SK-N-SH (cell line): Measurements from ENCODE around the gene EPHB2. TPM values are rescaled to one million over a fixed set of nuclear protein-coding genes. Genes with fewer than 3 reads are reported as not detected.

Source experiments
- CTCF ChIA-PET: fragments of 300-600, 350-600 bp; formaldehyde crosslinking; extraction: SDS; loops from one replicate; lab custom pipeline; 2021; lab: Yijun Ruan, JAX
- POLR2A ChIA-PET: fragments of 350-600 bp; sonication (Branson Sonifier 250); formaldehyde crosslinking; extraction: SDS; loops from one replicate; lab custom pipeline; 2020; ENCODE audit warnings: antibody characterized with exemption, inconsistent platforms; lab: Yijun Ruan, JAX
- DNase-seq: peaks from one replicate; pipeline ENCODE4 v3.0.0; 2012
- H2AFZ ChIP-seq: fragments of 200-600 bp; sonication (generic); 2 replicates; pipeline ENCODE4 v1.8.1; 2016; ENCODE audit warnings: antibody characterized with exemption, mild to moderate bottlenecking, low read depth
- H3F3A ChIP-seq: fragments of 200-600 bp; sonication (generic); replicated peaks from 2 replicates; pipeline ENCODE3; 2016; ENCODE audit warnings: antibody characterized with exemption, mild to moderate bottlenecking; ENCODE audit not compliant: insufficient read depth
- H3K27ac ChIP-seq, 2 experiments: fragments of 200-500 bp in 1 of 2; fragments of 200-600 bp in 1 of 2; sonication (Bioruptor generic) in 1 of 2; sonication (generic), shearing (Covaris generic) in 1 of 2; 2 replicates each; pipeline versions ENCODE4 v1.5.1 to v1.6.1; 2014 to 2016; ENCODE audit warnings: low read depth in 2 of 2, inconsistent platforms in 1 of 2, low read length in 1 of 2, mild to moderate bottlenecking in 1 of 2, mixed read lengths in 1 of 2
- H3K27me3 ChIP-seq: fragments of 200-600 bp; sonication (generic), shearing (Covaris generic); 2 replicates; pipeline ENCODE4 v1.6.1; 2016; ENCODE audit warnings: mixed run types; ENCODE audit not compliant: insufficient read depth
- H3K36me3 ChIP-seq, 2 experiments: fragments of 200-500 bp in 1 of 2; fragments of 200-600 bp in 1 of 2; sonication (Bioruptor generic) in 1 of 2; sonication (generic) in 1 of 2; replicated peaks in 1 of 2; 2 replicates each; pipeline versions ENCODE3 to v1.5.1; 2014 to 2016; ENCODE audit warnings: low read length in 1 of 2, mild to moderate bottlenecking in 1 of 2; ENCODE audit not compliant: insufficient read depth in 2 of 2, control insufficient read depth in 1 of 2
- H3K4me1 ChIP-seq, 2 experiments: fragments of 200-500 bp in 1 of 2; fragments of 200-600 bp in 1 of 2; sonication (Bioruptor generic) in 1 of 2; sonication (generic), shearing (Covaris generic) in 1 of 2; 2 replicates each; pipeline versions ENCODE4 v1.5.1 to v1.6.1; 2014 to 2016; ENCODE audit warnings: low read depth in 1 of 2, low read length in 1 of 2, mixed run types in 1 of 2; ENCODE audit not compliant: insufficient read depth in 2 of 2, control insufficient read depth in 1 of 2
- H3K4me2 ChIP-seq: fragments of 200-600 bp; sonication (generic), shearing (Covaris generic); 2 replicates; pipeline ENCODE4 v1.6.1; 2017; ENCODE audit warnings: mixed run types
- H3K4me3 ChIP-seq, 2 experiments: fragments of 200-500 bp in 1 of 2; fragments of 200-600 bp in 1 of 2; sonication (Bioruptor generic) in 1 of 2; sonication (generic), shearing (Covaris generic) in 1 of 2; 2 replicates each; pipeline versions ENCODE4 v1.5.1 to v1.8.1; 2014 to 2016; ENCODE audit warnings: low read depth in 2 of 2, inconsistent platforms in 1 of 2, low read length in 1 of 2, mild to moderate bottlenecking in 1 of 2, mixed read lengths in 1 of 2, moderate library complexity in 1 of 2
- H3K79me2 ChIP-seq: fragments of 200-600 bp; sonication (generic); 2 replicates; pipeline ENCODE4 v1.8.1; 2017; ENCODE audit warnings: mild to moderate bottlenecking; ENCODE audit not compliant: insufficient read depth
- H3K9ac ChIP-seq: fragments of 200-600 bp; sonication (generic); 2 replicates; pipeline ENCODE4 v1.6.1; 2017; ENCODE audit warnings: mixed run types
- H3K9me2 ChIP-seq: fragments of 200-600 bp; sonication (generic); 2 replicates; pipeline ENCODE4 v1.6.1; 2017; ENCODE audit warnings: mixed run types
- H3K9me3 ChIP-seq: fragments of 200-600 bp; sonication (generic); 2 replicates; pipeline ENCODE4 v1.6.1; 2017; ENCODE audit warnings: mixed run types, mild to moderate bottlenecking, moderate library complexity
- H4K20me1 ChIP-seq: fragments of 200-600 bp; sonication (generic); 2 replicates; pipeline ENCODE4 v1.6.1; 2017; ENCODE audit warnings: mild to moderate bottlenecking, mixed run types; ENCODE audit not compliant: insufficient read depth
- ELF1 ChIP-seq: IDR thresholded peaks from 2 replicates; pipeline ENCODE4 v1.4.0; 2012
- EP300 ChIP-seq, 2 experiments: IDR thresholded peaks; 2 replicates each; pipeline versions ENCODE4 v1.4.0 to v1.6.1; 2012; ENCODE audit warnings: borderline replicate concordance in 1 of 2, low read depth in 1 of 2, low read length in 1 of 2
- EZH2phosphoT487 ChIP-seq: fragments of 200-600 bp; sonication (generic); IDR thresholded peaks from 2 replicates; pipeline ENCODE4 v1.6.1; 2017; ENCODE audit warnings: low read depth, mixed run types, mild to moderate bottlenecking, antibody characterized with exemption, moderate library complexity, borderline replicate concordance
- GABPA ChIP-seq: IDR thresholded peaks from 2 replicates; pipeline ENCODE4 v1.4.0; 2012; ENCODE audit warnings: low read depth, mild to moderate bottlenecking
- GATA2 ChIP-seq: sonication (generic); formaldehyde crosslinking; IDR thresholded peaks from 2 replicates; pipeline ENCODE4 v1.5.0; 2020; ENCODE audit warnings: mild to moderate bottlenecking, missing genetic modification reagents
- JUND ChIP-seq: IDR thresholded peaks from 2 replicates; pipeline ENCODE4 v1.4.0; 2012
- MEF2A ChIP-seq: IDR thresholded peaks from 2 replicates; pipeline ENCODE4 v1.4.0; 2012; ENCODE audit warnings: low read depth, borderline replicate concordance
- MXI1 ChIP-seq: IDR thresholded peaks from 2 replicates; pipeline ENCODE4 v1.6.1; 2012; ENCODE audit warnings: mild to moderate bottlenecking, low read depth, low read length, improper control_type of control experiment
- POLR2AphosphoS5 ChIP-seq: IDR thresholded peaks from 2 replicates; pipeline ENCODE4 v1.6.1; 2012; ENCODE audit warnings: low read depth, low read length
- RFX5 ChIP-seq: IDR thresholded peaks from 2 replicates; pipeline ENCODE4 v1.6.1; 2012; ENCODE audit warnings: mild to moderate bottlenecking, improper control_type of control experiment, low read length
- RXRA ChIP-seq: IDR thresholded peaks from 2 replicates; pipeline ENCODE4 v1.4.0; 2012; ENCODE audit warnings: low read depth, mild to moderate bottlenecking, borderline replicate concordance
- TAF1 ChIP-seq: IDR thresholded peaks from 2 replicates; pipeline ENCODE4 v1.6.1; 2012; ENCODE audit warnings: low read depth, mild to moderate bottlenecking, low read length, moderate library complexity, borderline replicate concordance
- TCF12 ChIP-seq: IDR thresholded peaks from 2 replicates; pipeline ENCODE4 v1.4.0; 2012
- YY1 ChIP-seq: IDR thresholded peaks from 2 replicates; pipeline ENCODE4 v1.4.0; 2012; ENCODE audit warnings: low read depth, mild to moderate bottlenecking
- WGBS: methylation state at CpG from one replicate; pipeline ENCODE4 v1.1.6; 2017; ENCODE audit warnings: low lambda C conversion rate; 5-methylcytosine and 5-hydroxymethylcytosine counted together
- polyA plus RNA-seq, 3 experiments: library from polyadenylated mRNA; depleted of rRNA; stranded (reverse); fragments of >200 nt; gene quantifications; 2 replicates each; pipeline ENCODE4 v1.2.3, GENCODE V29; 2012
- TF ChIP-seq, protein P1 (sequence below): IDR thresholded peaks from 2 replicates; pipeline ENCODE4; 2012
- TF ChIP-seq, protein P2 (sequence below): IDR thresholded peaks from 2 replicates; pipeline ENCODE4 v1.4.0; 2012; ENCODE audit warnings: low read depth, borderline replicate concordance

The EPHB2 gene
- polyA plus RNA-seq, 1 of the 3 experiments (the other 2 are of a cell fraction) = 25.2 TPM

DNA sequence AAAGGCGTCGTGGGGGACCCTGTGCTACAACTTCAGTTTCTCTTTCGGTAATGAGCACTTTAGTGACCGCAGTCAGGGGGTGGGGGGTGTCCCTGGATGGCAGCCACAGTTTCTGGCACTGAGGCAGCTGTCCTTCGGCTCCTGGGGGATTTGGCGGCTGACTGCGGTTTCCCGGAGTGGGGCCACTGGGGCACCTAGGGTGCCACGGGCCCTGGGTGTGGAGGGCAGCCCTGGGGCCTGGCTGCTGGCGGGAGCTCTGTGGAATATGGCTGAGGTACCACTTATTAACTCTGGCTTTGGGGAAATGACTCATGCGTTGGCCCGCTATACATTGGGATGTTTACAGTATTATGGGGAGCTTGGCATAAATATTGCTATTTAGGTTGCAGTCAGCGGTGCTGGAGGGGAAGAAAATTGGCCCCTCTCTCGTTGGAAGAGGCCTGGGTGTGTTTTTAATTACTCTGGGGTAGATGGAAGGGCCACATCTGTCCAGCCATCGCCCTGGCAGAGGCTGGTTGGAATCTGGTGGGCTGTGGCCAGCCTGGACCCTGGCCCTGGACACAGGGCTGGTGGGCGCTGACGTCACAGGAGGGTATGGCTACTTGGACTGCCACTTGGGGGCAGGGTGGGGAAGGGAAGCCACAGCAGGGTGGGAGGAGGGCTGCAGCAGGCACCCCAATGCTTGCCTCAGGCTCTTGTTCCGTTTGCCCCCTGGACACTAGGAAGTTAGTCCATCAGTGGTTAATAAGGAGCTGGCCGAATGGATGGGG lies 2.0 kb downstream of the EPHB2 start (continued):
- TF ChIP-seq, protein P1, sequence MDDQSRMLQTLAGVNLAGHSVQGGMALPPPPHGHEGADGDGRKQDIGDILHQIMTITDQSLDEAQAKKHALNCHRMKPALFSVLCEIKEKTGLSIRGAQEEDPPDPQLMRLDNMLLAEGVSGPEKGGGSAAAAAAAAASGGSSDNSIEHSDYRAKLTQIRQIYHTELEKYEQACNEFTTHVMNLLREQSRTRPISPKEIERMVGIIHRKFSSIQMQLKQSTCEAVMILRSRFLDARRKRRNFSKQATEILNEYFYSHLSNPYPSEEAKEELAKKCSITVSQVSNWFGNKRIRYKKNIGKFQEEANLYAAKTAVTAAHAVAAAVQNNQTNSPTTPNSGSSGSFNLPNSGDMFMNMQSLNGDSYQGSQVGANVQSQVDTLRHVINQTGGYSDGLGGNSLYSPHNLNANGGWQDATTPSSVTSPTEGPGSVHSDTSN = no peak
- TF ChIP-seq TCF12 (peak; percentile 40), YY1 (no peak), GABPA (no peak), RFX5 (no peak), EP300 (IDR thresholded peaks at IDR 0.05; ENCODE audit: borderline replicate concordance in 1 of 2, low read depth in 1 of 2, low read length in 1 of 2) (no peak), MXI1 (no peak), EZH2phosphoT487 (no peak)
- TF ChIP-seq, protein P2, sequence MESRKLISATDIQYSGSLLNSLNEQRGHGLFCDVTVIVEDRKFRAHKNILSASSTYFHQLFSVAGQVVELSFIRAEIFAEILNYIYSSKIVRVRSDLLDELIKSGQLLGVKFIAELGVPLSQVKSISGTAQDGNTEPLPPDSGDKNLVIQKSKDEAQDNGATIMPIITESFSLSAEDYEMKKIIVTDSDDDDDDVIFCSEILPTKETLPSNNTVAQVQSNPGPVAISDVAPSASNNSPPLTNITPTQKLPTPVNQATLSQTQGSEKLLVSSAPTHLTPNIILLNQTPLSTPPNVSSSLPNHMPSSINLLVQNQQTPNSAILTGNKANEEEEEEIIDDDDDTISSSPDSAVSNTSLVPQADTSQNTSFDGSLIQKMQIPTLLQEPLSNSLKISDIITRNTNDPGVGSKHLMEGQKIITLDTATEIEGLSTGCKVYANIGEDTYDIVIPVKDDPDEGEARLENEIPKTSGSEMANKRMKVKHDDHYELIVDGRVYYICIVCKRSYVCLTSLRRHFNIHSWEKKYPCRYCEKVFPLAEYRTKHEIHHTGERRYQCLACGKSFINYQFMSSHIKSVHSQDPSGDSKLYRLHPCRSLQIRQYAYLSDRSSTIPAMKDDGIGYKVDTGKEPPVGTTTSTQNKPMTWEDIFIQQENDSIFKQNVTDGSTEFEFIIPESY = no peak

DNA sequence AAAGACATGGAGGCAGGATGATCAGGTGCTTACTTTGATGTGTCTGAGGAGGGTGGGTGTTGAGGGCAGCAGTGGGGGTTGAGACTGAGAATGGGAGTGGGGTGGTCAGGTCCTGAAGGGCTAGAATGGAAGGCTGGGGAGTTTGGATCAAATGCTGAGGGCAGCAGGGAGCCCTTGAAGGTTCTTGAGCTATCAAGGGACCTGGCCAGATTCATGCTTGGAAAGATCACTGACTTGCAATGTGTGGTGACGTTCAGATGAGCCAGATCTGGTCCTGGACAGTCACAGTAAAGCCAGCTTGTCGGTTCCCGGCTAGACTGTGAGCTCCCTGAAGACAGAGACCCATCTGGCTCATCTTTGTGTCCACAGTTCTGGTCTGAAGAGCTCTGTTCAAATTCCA lies 3.8 kb downstream of the EPHB2 start:
- Histone ChIP-seq H3K4me1 (peaks cover 0 to 37% of the 10 kb centered on the region in 2 experiments; a peak in 1 of 4 replicates), H4K20me1 (peaks cover 69% of the 10 kb centered on the region), H3K27ac (no peak overlapping the region), H3K9ac (no peak overlapping the region), H3K36me3 (peaks cover 0 to 4% of the 10 kb centered on the region in 2 experiments), H3K4me3 (no peak overlapping the region), H3F3A (no peaks in the 10 kb centered on the region), H3K79me2 (peaks cover 78% of the 10 kb centered on the region), H3K4me2 (no peak overlapping the region), H3K27me3 (no peaks in the 10 kb centered on the region), H2AFZ (no peak overlapping the region), H3K9me3 (no peaks in the 10 kb centered on the region), H3K9me2 (no peaks in the 10 kb centered on the region)
- TF ChIP-seq POLR2AphosphoS5 (no peak), ELF1 (no peak), TAF1 (no peak), MEF2A (no peak), RXRA (no peak), GABPA (no peak), GATA2 (CRISPR knock-in tag) (no peak), JUND (no peak), EZH2phosphoT487 (no peak)
- POLR2A ChIA-PET = no interaction called here
- WGBS = 93% methylated on average over 3 of the region's 3 CpGs
- no peak for DNase-seq
- CTCF ChIA-PET = interaction anchor here (1.9 to 4.0 kb wide), 2 partner anchors 10 to 147 kb away, joined by 6 to 20 read pairs; no protein-coding TSS in a partner anchor
